ENCODE measurements around the gene AKAP13.

GRCh38 chr15:85415783-85416182 is 35.4 kb downstream of the AKAP13 start:
- TF ChIP-seq, protein P1, sequence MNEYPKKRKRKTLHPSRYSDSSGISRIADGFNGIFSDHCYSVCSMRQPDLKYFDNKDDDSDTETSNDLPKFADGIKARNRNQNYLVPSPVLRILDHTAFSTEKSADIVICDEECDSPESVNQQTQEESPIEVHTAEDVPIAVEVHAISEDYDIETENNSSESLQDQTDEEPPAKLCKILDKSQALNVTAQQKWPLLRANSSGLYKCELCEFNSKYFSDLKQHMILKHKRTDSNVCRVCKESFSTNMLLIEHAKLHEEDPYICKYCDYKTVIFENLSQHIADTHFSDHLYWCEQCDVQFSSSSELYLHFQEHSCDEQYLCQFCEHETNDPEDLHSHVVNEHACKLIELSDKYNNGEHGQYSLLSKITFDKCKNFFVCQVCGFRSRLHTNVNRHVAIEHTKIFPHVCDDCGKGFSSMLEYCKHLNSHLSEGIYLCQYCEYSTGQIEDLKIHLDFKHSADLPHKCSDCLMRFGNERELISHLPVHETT (tag by site-specific recombination; IDR thresholded peaks at IDR 0.05) = no peak
- TF ChIP-seq ZNF560 (tag by site-specific recombination; IDR thresholded peaks at IDR 0.05; ENCODE audit: borderline replicate concordance) (no peak), ZNF610 (tag by site-specific recombination; IDR thresholded peaks at IDR 0.05; ENCODE audit: borderline replicate concordance) (no peak)
- TF ChIP-seq, protein P2, sequence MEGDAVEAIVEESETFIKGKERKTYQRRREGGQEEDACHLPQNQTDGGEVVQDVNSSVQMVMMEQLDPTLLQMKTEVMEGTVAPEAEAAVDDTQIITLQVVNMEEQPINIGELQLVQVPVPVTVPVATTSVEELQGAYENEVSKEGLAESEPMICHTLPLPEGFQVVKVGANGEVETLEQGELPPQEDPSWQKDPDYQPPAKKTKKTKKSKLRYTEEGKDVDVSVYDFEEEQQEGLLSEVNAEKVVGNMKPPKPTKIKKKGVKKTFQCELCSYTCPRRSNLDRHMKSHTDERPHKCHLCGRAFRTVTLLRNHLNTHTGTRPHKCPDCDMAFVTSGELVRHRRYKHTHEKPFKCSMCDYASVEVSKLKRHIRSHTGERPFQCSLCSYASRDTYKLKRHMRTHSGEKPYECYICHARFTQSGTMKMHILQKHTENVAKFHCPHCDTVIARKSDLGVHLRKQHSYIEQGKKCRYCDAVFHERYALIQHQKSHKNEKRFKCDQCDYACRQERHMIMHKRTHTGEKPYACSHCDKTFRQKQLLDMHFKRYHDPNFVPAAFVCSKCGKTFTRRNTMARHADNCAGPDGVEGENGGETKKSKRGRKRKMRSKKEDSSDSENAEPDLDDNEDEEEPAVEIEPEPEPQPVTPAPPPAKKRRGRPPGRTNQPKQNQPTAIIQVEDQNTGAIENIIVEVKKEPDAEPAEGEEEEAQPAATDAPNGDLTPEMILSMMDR (tag by site-specific recombination; IDR thresholded peaks at IDR 0.05) = no peak

Data from HEK293 (cell line).